ENCODE results near the gene LIN9.
"Not testable (repeated sequence)": the region's sequence is repeated elsewhere in the genome, so short reads cannot be mapped to it uniquely, and the experiment has no call there.

Gene LIN9

DNA sequence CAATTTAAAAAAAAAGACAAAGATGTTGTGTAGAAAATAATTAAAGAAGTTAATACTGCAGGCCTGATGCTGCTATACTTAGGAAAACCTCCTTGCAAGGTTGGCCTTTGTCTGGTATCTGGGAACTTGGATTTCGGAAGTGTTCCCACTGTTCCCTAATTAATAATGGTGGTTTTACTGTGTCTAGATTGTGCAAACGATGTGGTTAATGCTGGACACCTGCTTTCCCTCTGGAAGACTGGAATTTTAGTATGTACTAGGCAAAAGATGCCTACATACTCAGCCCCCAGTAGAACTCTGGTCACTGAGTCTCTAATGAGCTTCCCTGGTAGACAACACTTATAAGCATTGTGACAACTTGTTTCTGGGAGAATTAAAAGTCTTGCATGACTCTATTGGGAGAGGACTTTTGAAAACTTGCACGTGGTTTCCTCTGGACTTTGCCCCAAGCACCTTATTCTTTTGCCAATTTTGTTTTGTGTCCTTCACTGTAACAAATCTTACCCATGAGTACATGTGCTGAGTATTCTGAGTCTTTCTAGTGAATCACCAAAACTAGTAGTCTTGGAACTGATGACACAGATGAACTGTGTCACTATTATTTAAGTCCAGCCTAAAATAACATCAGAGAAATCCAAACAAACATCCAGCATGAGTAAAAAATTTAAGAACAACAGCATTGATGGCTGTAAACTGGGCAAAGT is 40.4 kb downstream of the LIN9 start:
- Histone ChIP-seq H3K4me3 (ENCODE audit: low read depth, low read length) (no peak overlapping the region), H3K9me3 (ENCODE audit: severe bottlenecking) (no peaks in the 10 kb centered on the region), H3K27me3 (ENCODE audit: insufficient read depth, low read depth, severe bottlenecking) (no peaks in the 10 kb centered on the region), H3K36me3 (no peaks in the 10 kb centered on the region), H3K27ac (no peak overlapping the region)
- TF ChIP-seq CTCF (IDR thresholded peaks at IDR 0.05; ENCODE audit: low read depth, low read length): no peak
- no peak for DNase-seq

DNA sequence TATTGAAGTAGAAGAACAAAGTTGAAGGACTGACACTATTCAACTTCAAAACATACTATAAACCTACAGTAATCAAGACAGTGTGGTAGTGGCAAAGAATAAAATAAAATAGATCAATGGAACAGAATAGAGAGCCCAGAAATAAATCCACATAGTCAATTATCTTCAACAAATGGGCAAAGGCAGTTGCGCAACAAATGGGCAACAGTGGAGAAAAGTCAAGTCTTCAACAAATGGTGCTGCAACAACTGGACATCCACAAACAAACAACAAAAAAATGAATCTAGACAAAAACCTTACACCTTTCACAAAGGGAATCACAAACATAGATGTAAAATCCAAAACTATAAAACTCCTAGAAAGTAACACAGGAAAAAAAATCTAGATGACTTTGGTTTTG is 47.1 kb downstream of the LIN9 start:
- no peak overlapping the region for H3K27ac ChIP-seq
- no peaks in the 10 kb centered on the region for H3K27me3 ChIP-seq (ENCODE audit: insufficient read depth, low read depth, severe bottlenecking)
- H3K36me3 ChIP-seq: no peaks in the 10 kb centered on the region
- H3K4me3 ChIP-seq (ENCODE audit: low read depth, low read length): no peak overlapping the region
- TF ChIP-seq CTCF (IDR thresholded peaks at IDR 0.05; ENCODE audit: low read depth, low read length): no peak
- H3K9me3 ChIP-seq (ENCODE audit: severe bottlenecking): no peaks in the 10 kb centered on the region
- DNase-seq: no peak

GRCh38 chr1:226255380-226255779 is 53.6 kb downstream of the LIN9 start:
- Histone ChIP-seq H3K36me3 (no peaks in the 10 kb centered on the region), H3K27me3 (ENCODE audit: insufficient read depth, low read depth, severe bottlenecking) (no peaks in the 10 kb centered on the region), H3K4me3 (ENCODE audit: low read depth, low read length) (no peak overlapping the region), H3K27ac (no peak overlapping the region), H3K9me3 (ENCODE audit: severe bottlenecking) (no peaks in the 10 kb centered on the region)
- TF ChIP-seq CTCF (IDR thresholded peaks at IDR 0.05; ENCODE audit: low read depth, low read length): no peak
- no peak for DNase-seq

- H3K36me3 ChIP-seq: no peaks in the 10 kb centered on the region
- H3K27ac ChIP-seq: no peak overlapping the region
- no peaks in the 10 kb centered on the region for H3K9me3 ChIP-seq (ENCODE audit: severe bottlenecking)
- H3K4me3 ChIP-seq (ENCODE audit: low read depth, low read length): no peak overlapping the region
- DNase-seq: no peak
- no peaks in the 10 kb centered on the region for H3K27me3 ChIP-seq (ENCODE audit: insufficient read depth, low read depth, severe bottlenecking)
- no peak for TF ChIP-seq CTCF (IDR thresholded peaks at IDR 0.05; ENCODE audit: low read depth, low read length)
Measured at GRCh38 chr1:226253933-226254332, 55.0 kb downstream of the LIN9 start.

GRCh38 chr1:226252841-226253240 is 56.1 kb downstream of the LIN9 start:
- not testable (repeated sequence) for H3K36me3 ChIP-seq, DNase-seq

GRCh38 chr1:226250511-226250910 is 58.5 kb downstream of the LIN9 start:
- Histone ChIP-seq H3K27ac (no peak overlapping the region), H3K9me3 (ENCODE audit: severe bottlenecking) (no peaks in the 10 kb centered on the region), H3K36me3 (no peaks in the 10 kb centered on the region), H3K27me3 (ENCODE audit: insufficient read depth, low read depth, severe bottlenecking) (no peaks in the 10 kb centered on the region), H3K4me3 (ENCODE audit: low read depth, low read length) (no peak overlapping the region)
- no peak for TF ChIP-seq CTCF (IDR thresholded peaks at IDR 0.05; ENCODE audit: low read depth, low read length)
- DNase-seq: no peak

More at GRCh38 chr1:226252841-226253240, 56.1 kb downstream of the LIN9 start:
- H3K4me3 ChIP-seq (ENCODE audit: low read depth, low read length); H3K9me3 ChIP-seq (ENCODE audit: severe bottlenecking); H3K27ac ChIP-seq; H3K27me3 ChIP-seq (ENCODE audit: insufficient read depth, low read depth, severe bottlenecking): not testable (repeated sequence)
